HCT116 (cell line): ENCODE results near the gene POMGNT1.

Experiments
- CEBPB ChIP-seq: IDR thresholded peaks from 2 replicates; pipeline ENCODE4 v1.6.1; 2012; ENCODE audit warnings: low read depth
- EZH2phosphoT487 ChIP-seq: fragments of 200-600 bp; IDR thresholded peaks from 2 replicates; pipeline ENCODE4 v1.6.1; 2018; ENCODE audit warnings: antibody characterized with exemption, borderline replicate concordance
- JUND ChIP-seq: IDR thresholded peaks from 2 replicates; pipeline ENCODE4 v1.6.1; 2012
- MAX ChIP-seq: IDR thresholded peaks from 2 replicates; pipeline ENCODE4 v1.6.1; 2012
- POLR2AphosphoS5 ChIP-seq: IDR thresholded peaks from 2 replicates; pipeline ENCODE4 v1.6.1; 2011; ENCODE audit warnings: mild to moderate bottlenecking, low read depth, low read length, moderate library complexity
- RAD21 ChIP-seq: IDR thresholded peaks from 2 replicates; pipeline ENCODE4 v1.6.1; 2012; ENCODE audit warnings: low read depth, mild to moderate bottlenecking
- TF ChIP-seq, protein P1 (sequence below), 3 experiments: fragments of 200-600 bp in 1 of 3; sonication (generic) in 1 of 3; IDR thresholded peaks in 2 of 3; conservative IDR thresholded peaks in 1 of 3; 2 replicates each; pipeline ENCODE4 v1.5.1; 2012 to 2017; ENCODE audit warnings: low read depth in 2 of 3, low read length in 2 of 3, antibody characterized with exemption in 1 of 3, borderline replicate concordance in 1 of 3, control low read depth in 1 of 3, mild to moderate bottlenecking in 1 of 3, mixed read lengths in 1 of 3, mixed run types in 1 of 3, moderate library complexity in 1 of 3; ENCODE audit not compliant: insufficient read depth in 1 of 3

- no peak for TF ChIP-seq JUND
- TF ChIP-seq, protein P1, sequence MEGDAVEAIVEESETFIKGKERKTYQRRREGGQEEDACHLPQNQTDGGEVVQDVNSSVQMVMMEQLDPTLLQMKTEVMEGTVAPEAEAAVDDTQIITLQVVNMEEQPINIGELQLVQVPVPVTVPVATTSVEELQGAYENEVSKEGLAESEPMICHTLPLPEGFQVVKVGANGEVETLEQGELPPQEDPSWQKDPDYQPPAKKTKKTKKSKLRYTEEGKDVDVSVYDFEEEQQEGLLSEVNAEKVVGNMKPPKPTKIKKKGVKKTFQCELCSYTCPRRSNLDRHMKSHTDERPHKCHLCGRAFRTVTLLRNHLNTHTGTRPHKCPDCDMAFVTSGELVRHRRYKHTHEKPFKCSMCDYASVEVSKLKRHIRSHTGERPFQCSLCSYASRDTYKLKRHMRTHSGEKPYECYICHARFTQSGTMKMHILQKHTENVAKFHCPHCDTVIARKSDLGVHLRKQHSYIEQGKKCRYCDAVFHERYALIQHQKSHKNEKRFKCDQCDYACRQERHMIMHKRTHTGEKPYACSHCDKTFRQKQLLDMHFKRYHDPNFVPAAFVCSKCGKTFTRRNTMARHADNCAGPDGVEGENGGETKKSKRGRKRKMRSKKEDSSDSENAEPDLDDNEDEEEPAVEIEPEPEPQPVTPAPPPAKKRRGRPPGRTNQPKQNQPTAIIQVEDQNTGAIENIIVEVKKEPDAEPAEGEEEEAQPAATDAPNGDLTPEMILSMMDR (IDR thresholded peaks at IDR 0.05 in 2 of 3, conservative IDR thresholded peaks at IDR 0.05 in 1 of 3; ENCODE audit: borderline replicate concordance in 1 of 3, insufficient read depth in 1 of 3, low read depth in 2 of 3, low read length in 2 of 3): no peak
- no peak for TF ChIP-seq MAX
- no peak for TF ChIP-seq EZH2phosphoT487
- TF ChIP-seq CEBPB: no peak
- TF ChIP-seq POLR2AphosphoS5: no peak
- no peak for TF ChIP-seq RAD21
Measured at GRCh38 chr1:46206399-46206798, 8.2 kb upstream of the POMGNT1 start.
